ENCODE data around the gene PTP4A2. TPM values are rescaled to one million over a fixed set of nuclear protein-coding genes. Genes with fewer than 3 reads are reported as not detected.
"Not testable (repeated sequence)": the region's sequence is repeated elsewhere in the genome, so short reads cannot be mapped to it uniquely, and the experiment has no call there.

The PTP4A2 gene
- total and polyA plus RNA-seq, 2 donors (not counting 1 experiment from before 2014, with no cell fraction given) = 78.2 to 193 TPM

- H3K36me3 ChIP-seq (replicated peaks in 1 of 2; ENCODE audit: control extremely low read depth in 1 of 2, control insufficient read depth in 1 of 2, extremely low read depth in 1 of 2, insufficient read depth in 2 of 2, low read length in 1 of 2); intact Hi-C loops (cut with micrococcal nuclease); H3K27ac ChIP-seq (ENCODE audit: low read length in 2 of 2); H3K4me3 ChIP-seq (ENCODE audit: control extremely low read depth in 1 of 5, extremely low read depth in 1 of 5, insufficient read depth in 1 of 5, low read depth in 2 of 5, low read length in 4 of 5); H4K20me1 ChIP-seq (ENCODE audit: control insufficient read depth, insufficient read depth, low read length, poor library complexity, severe bottlenecking); H3K4me2 ChIP-seq (replicated peaks; ENCODE audit: low read depth, low read length, poor library complexity, severe bottlenecking); H3K4me1 Mint-ChIP-seq; H3K27ac Mint-ChIP-seq; H3K9ac ChIP-seq (ENCODE audit: low read length); H3K9me3 ChIP-seq (ENCODE audit: control extremely low read depth in 1 of 3, control insufficient read depth in 2 of 3, insufficient read depth in 1 of 3, low read length in 2 of 3); H3K9me3 Mint-ChIP-seq (ENCODE audit: insufficient read depth); H2AFZ ChIP-seq (ENCODE audit: insufficient read depth, low read depth, low read length, poor library complexity, severe bottlenecking); DNase-seq; H3K79me2 ChIP-seq (ENCODE audit: control insufficient read depth, insufficient read depth, low read length); H3K4me3 Mint-ChIP-seq; POLR2A ChIA-PET; ATAC-seq (ENCODE audit: low read depth); H3K4me1 ChIP-seq (ENCODE audit: control insufficient read depth in 2 of 2, insufficient read depth in 2 of 2, low read length in 2 of 2); H3K27me3 Mint-ChIP-seq; H3K27me3 ChIP-seq (replicated peaks in 1 of 4; ENCODE audit: control extremely low read depth in 1 of 4, control insufficient read depth in 3 of 4, insufficient read depth in 4 of 4, low read length in 3 of 4): not testable (repeated sequence)
- CTCF ChIA-PET = interaction anchor here (1.3 kb wide), 1 partner anchor 70 kb away, joined by 3 read pairs; no protein-coding TSS in a partner anchor
- WGBS (ENCODE audit: insufficient coverage) = 100% methylated on average over 1 of the region's 2 CpGs
Measured at GRCh38 chr1:31895474-31896198, 42.5 kb downstream of the PTP4A2 start.

DNA sequence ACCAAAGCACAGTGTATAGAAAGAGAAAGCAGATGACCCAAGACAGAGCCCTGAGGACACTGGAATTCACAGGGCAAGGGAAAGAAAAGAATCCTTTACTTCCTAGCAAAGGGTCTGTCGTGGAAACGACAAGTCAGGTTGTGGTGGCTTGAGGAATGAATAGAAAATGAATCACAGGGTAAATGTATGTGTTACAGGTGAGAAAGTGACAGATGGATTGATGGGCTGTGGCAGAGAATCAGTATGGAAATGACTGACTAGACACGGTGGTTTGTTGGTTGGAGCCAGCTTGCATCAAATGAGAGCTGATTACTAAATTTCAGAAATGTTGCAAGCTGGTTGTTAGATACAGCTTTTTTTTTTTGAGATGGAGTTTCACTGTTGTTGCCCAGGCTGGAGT is 46.9 kb downstream of the PTP4A2 start:
- peaks cover 0 to 3% (median 0%) of the 10 kb centered on the region in 3 donors for H3K9me3 ChIP-seq (ENCODE audit: control extremely low read depth in 1 of 3, control insufficient read depth in 2 of 3, insufficient read depth in 1 of 3, low read length in 2 of 3)
- H3K4me3 ChIP-seq (ENCODE audit: control extremely low read depth in 1 of 5, extremely low read depth in 1 of 5, insufficient read depth in 1 of 5, low read depth in 2 of 5, low read length in 4 of 5) = no peak overlapping the region
- H3K4me1 ChIP-seq (ENCODE audit: control insufficient read depth in 2 of 2, insufficient read depth in 2 of 2, low read length in 2 of 2) = peaks cover 17 to 18% of the 10 kb centered on the region in 2 donors
- H3K36me3 ChIP-seq (replicated peaks in 1 of 2; ENCODE audit: control extremely low read depth in 1 of 2, control insufficient read depth in 1 of 2, extremely low read depth in 1 of 2, insufficient read depth in 2 of 2, low read length in 1 of 2) = no peaks in the 10 kb centered on the region
- TF ChIP-seq, protein P1, sequence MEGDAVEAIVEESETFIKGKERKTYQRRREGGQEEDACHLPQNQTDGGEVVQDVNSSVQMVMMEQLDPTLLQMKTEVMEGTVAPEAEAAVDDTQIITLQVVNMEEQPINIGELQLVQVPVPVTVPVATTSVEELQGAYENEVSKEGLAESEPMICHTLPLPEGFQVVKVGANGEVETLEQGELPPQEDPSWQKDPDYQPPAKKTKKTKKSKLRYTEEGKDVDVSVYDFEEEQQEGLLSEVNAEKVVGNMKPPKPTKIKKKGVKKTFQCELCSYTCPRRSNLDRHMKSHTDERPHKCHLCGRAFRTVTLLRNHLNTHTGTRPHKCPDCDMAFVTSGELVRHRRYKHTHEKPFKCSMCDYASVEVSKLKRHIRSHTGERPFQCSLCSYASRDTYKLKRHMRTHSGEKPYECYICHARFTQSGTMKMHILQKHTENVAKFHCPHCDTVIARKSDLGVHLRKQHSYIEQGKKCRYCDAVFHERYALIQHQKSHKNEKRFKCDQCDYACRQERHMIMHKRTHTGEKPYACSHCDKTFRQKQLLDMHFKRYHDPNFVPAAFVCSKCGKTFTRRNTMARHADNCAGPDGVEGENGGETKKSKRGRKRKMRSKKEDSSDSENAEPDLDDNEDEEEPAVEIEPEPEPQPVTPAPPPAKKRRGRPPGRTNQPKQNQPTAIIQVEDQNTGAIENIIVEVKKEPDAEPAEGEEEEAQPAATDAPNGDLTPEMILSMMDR (IDR thresholded peaks at IDR 0.05) = no peak
- no peak for TF ChIP-seq EZH2 (IDR thresholded peaks at IDR 0.05; ENCODE audit: borderline replicate concordance, insufficient read depth, low read depth, low read length, poor library complexity, severe bottlenecking)
- H4K20me1 ChIP-seq (ENCODE audit: control insufficient read depth, insufficient read depth, low read length, poor library complexity, severe bottlenecking) = no peaks in the 10 kb centered on the region
- H2AFZ ChIP-seq (ENCODE audit: insufficient read depth, low read depth, low read length, poor library complexity, severe bottlenecking) = no peak overlapping the region
- intact Hi-C loops (cut with micrococcal nuclease) = no loop called here
- H3K79me2 ChIP-seq (ENCODE audit: control insufficient read depth, insufficient read depth, low read length) = no peaks in the 10 kb centered on the region
- no peak overlapping the region for H3K4me3 Mint-ChIP-seq
- H3K4me2 ChIP-seq (replicated peaks; ENCODE audit: low read depth, low read length, poor library complexity, severe bottlenecking) = no peak overlapping the region
- WGBS (ENCODE audit: insufficient coverage) = 73% methylated on average over 3 of the region's 3 CpGs
- H3K27ac ChIP-seq (ENCODE audit: low read length in 2 of 2) = no peak overlapping the region
- no peaks in the 10 kb centered on the region for H3K27me3 ChIP-seq (replicated peaks in 1 of 4; ENCODE audit: control extremely low read depth in 1 of 4, control insufficient read depth in 3 of 4, insufficient read depth in 4 of 4, low read length in 3 of 4)
- peak overlapping the region; percentile 71 for H3K27ac Mint-ChIP-seq
- H3K9ac ChIP-seq (ENCODE audit: low read length) = no peak overlapping the region
- H3K4me1 Mint-ChIP-seq = peaks cover 28% of the 10 kb centered on the region
- DNase-seq (no peak), ATAC-seq (ENCODE audit: low read depth) (no peak)
- ChIA-PET POLR2A (no interaction called here), CTCF (interaction anchor here (2.4 kb wide), 1 partner anchor 10 kb away, joined by 7 read pairs; no protein-coding TSS in a partner anchor)
- no peaks in the 10 kb centered on the region for H3K9me3 Mint-ChIP-seq (ENCODE audit: insufficient read depth)
- H3K27me3 Mint-ChIP-seq = no peaks in the 10 kb centered on the region
